H1 (cell line): ENCODE results near the gene GCHFR. TPM values are rescaled to one million over a fixed set of nuclear protein-coding genes. Genes with fewer than 3 reads are reported as not detected.

Experiments
- CTCF ChIA-PET: fragments of 300-600 bp; sonication (Branson Sonifier 250); formaldehyde crosslinking; loops from one replicate; lab custom pipeline; 2021; ENCODE audit not compliant: partially characterized antibody; lab: Charles Lee
- POLR2A ChIA-PET: fragments of 300-600 bp; sonication (Branson Sonifier 250); formaldehyde crosslinking; loops from one replicate; lab custom pipeline; 2021; ENCODE audit warnings: inconsistent platforms; ENCODE audit not compliant: partially characterized antibody; lab: Charles Lee
- DNase-seq, 2 experiments: peaks; one replicate each; pipeline versions ENCODE4 v3.0.0 to v3.0.0-alpha.2; 2010 to 2022; ENCODE audit warnings: low spot score in 2 of 2, low read depth in 1 of 2, mixed read lengths in 1 of 2
- FAIRE-seq: peaks from 2 replicates; lab custom pipeline; 2011; peaks lifted over from hg19 to GRCh38; lab: Jason Lieb, UNC
- H2AFZ ChIP-seq: 2 replicates; pipeline ENCODE4 v1.8.1; 2012; ENCODE audit warnings: low read length, inconsistent platforms
- H2AK5ac ChIP-seq: 2 replicates; pipeline ENCODE4 v1.6.1; 2013; ENCODE audit warnings: low read depth, low read length
- H2BK120ac ChIP-seq: replicated peaks from 2 replicates; pipeline ENCODE3; 2013; ENCODE audit warnings: low read depth, low read length, inconsistent platforms
- H2BK12ac ChIP-seq: 2 replicates; pipeline ENCODE4 v1.6.1; 2013; ENCODE audit warnings: low read depth, low read length
- H2BK15ac ChIP-seq: 2 replicates; pipeline ENCODE4 v1.6.1; 2013; ENCODE audit warnings: low read length
- H2BK20ac ChIP-seq: 2 replicates; pipeline ENCODE4 v1.6.1; 2013; ENCODE audit warnings: low read length
- H2BK5ac ChIP-seq: 2 replicates; pipeline ENCODE4 v1.6.1; 2013; ENCODE audit warnings: low read depth, low read length
- H3K14ac ChIP-seq: 2 replicates; pipeline ENCODE4 v1.6.1; 2013; ENCODE audit warnings: inconsistent platforms; ENCODE audit not compliant: insufficient read length
- H3K18ac ChIP-seq: 2 replicates; pipeline ENCODE4 v1.6.1; 2013; ENCODE audit warnings: low read length; ENCODE audit errors: extremely low read depth
- H3K23ac ChIP-seq: 2 replicates; pipeline ENCODE4 v1.6.1; 2013; ENCODE audit warnings: inconsistent platforms; ENCODE audit not compliant: insufficient read length
- H3K23me2 ChIP-seq: 2 replicates; pipeline ENCODE4 v1.6.1; 2013; ENCODE audit warnings: low read depth, low read length
- H3K27ac ChIP-seq: 2 replicates; pipeline ENCODE4 v1.6.1; 2011; ENCODE audit warnings: low read depth, low read length, inconsistent platforms
- H3K27me3 ChIP-seq, 4 experiments: replicated peaks in 1 of 4; 1 replicate in 1 of 4; 2 replicates in 3 of 4; pipeline versions ENCODE4 v1.6.1 to v1.8.1; 2011 to 2013; ENCODE audit warnings: low read length in 3 of 4, mild to moderate bottlenecking in 3 of 4, inconsistent platforms in 2 of 4, mixed read lengths in 2 of 4, moderate library complexity in 1 of 4; ENCODE audit not compliant: control insufficient read depth in 3 of 4, insufficient read depth in 3 of 4; ENCODE audit errors: extremely low read depth in 1 of 4
- H3K36me3 ChIP-seq, 4 experiments: 2 replicates each; pipeline versions ENCODE4 v1.6.1 to v1.8.1; 2011 to 2013; ENCODE audit warnings: mild to moderate bottlenecking in 4 of 4, low read length in 3 of 4, moderate library complexity in 2 of 4, control low read depth in 1 of 4, inconsistent platforms in 1 of 4; ENCODE audit not compliant: insufficient read depth in 4 of 4, control insufficient read depth in 2 of 4
- H3K4ac ChIP-seq: replicated peaks from 2 replicates; pipeline ENCODE3; 2013; ENCODE audit warnings: low read length, low read depth, mixed read lengths, inconsistent platforms; ENCODE audit not compliant: insufficient read length
- H3K4me1 ChIP-seq, 4 experiments: replicated peaks in 1 of 4; 1 replicate in 1 of 4; 2 replicates in 3 of 4; pipeline versions ENCODE4 v1.6.1 to v1.8.1; 2011 to 2013; ENCODE audit warnings: low read length in 3 of 4, inconsistent platforms in 2 of 4, mixed read lengths in 1 of 4; ENCODE audit not compliant: insufficient read depth in 4 of 4, control insufficient read depth in 3 of 4
- H3K4me2 ChIP-seq, 2 experiments: 2 replicates each; pipeline versions ENCODE4 v1.6.1 to v1.8.1; 2011 to 2013; ENCODE audit warnings: low read depth in 2 of 2, low read length in 2 of 2, control low read depth in 1 of 2, inconsistent platforms in 1 of 2, mild to moderate bottlenecking in 1 of 2; ENCODE audit not compliant: insufficient read depth in 1 of 2
- H3K4me3 ChIP-seq, 4 experiments: fragments of 200-600, 300-600 bp in 1 of 4; sonication (generic), shearing (Covaris generic), sonication (Bioruptor Twin) in 1 of 4; 2 replicates each; pipeline versions ENCODE4 v1.5.1 to v1.8.1; 2011 to 2016; ENCODE audit warnings: low read length in 4 of 4, low read depth in 3 of 4, control low read depth in 2 of 4, inconsistent platforms in 2 of 4, mild to moderate bottlenecking in 2 of 4, mixed read lengths in 1 of 4, moderate library complexity in 1 of 4; ENCODE audit not compliant: insufficient read depth in 2 of 4; ENCODE audit errors: extremely low read depth in 1 of 4
- H3K56ac ChIP-seq: replicated peaks from 2 replicates; pipeline ENCODE3; 2013; ENCODE audit warnings: low read depth, mild to moderate bottlenecking, mixed read lengths, low read length, inconsistent platforms; ENCODE audit not compliant: insufficient read length
- H3K79me1 ChIP-seq: 2 replicates; pipeline ENCODE4 v1.6.1; 2013; ENCODE audit warnings: low read depth, low read length, control low read depth
- H3K79me2 ChIP-seq, 2 experiments: 2 replicates each; pipeline versions ENCODE4 v1.6.1 to v1.8.1; 2012 to 2013; ENCODE audit warnings: low read length in 2 of 2, mild to moderate bottlenecking in 2 of 2, inconsistent platforms in 1 of 2; ENCODE audit not compliant: insufficient read depth in 2 of 2, control insufficient read depth in 1 of 2
- H3K9ac ChIP-seq, 4 experiments: replicated peaks in 1 of 4; 1 replicate in 1 of 4; 2 replicates in 3 of 4; pipeline versions ENCODE4 v1.6.1 to v1.8.1; 2011 to 2013; ENCODE audit warnings: low read depth in 3 of 4, low read length in 3 of 4, control low read depth in 2 of 4, mild to moderate bottlenecking in 2 of 4, moderate library complexity in 2 of 4, inconsistent platforms in 1 of 4; ENCODE audit errors: extremely low read depth in 1 of 4
- H3K9me3 ChIP-seq, 2 experiments: 2 replicates each; pipeline versions ENCODE4 v1.6.1 to v1.8.1; 2012 to 2013; ENCODE audit warnings: mild to moderate bottlenecking in 2 of 2, moderate library complexity in 2 of 2, control low read depth in 1 of 2, inconsistent platforms in 1 of 2, low read depth in 1 of 2, low read length in 1 of 2, mixed read lengths in 1 of 2; ENCODE audit not compliant: insufficient read depth in 2 of 2
- H4K20me1 ChIP-seq, 2 experiments: replicated peaks in 1 of 2; 2 replicates each; pipeline versions ENCODE3 to v1.8.1; 2011 to 2013; ENCODE audit warnings: inconsistent platforms in 2 of 2, low read length in 2 of 2, mild to moderate bottlenecking in 1 of 2; ENCODE audit not compliant: insufficient read depth in 2 of 2, control insufficient read depth in 1 of 2
- H4K5ac ChIP-seq: 2 replicates; pipeline ENCODE4 v1.6.1; 2013; ENCODE audit warnings: low read length, low read depth, mixed read lengths, inconsistent platforms; ENCODE audit not compliant: insufficient read length
- H4K8ac ChIP-seq: 2 replicates; pipeline ENCODE4 v1.8.0; 2013; ENCODE audit warnings: mild to moderate bottlenecking, moderate library complexity, low read length, inconsistent platforms; ENCODE audit not compliant: insufficient read depth; ENCODE audit errors: extremely low read depth
- H4K91ac ChIP-seq: replicated peaks from 2 replicates; pipeline ENCODE3; 2013; ENCODE audit warnings: low read length, mixed read lengths, inconsistent platforms; ENCODE audit not compliant: insufficient read length
- ASH2L ChIP-seq: fragments of 200-600, 300-600 bp; sonication (generic); IDR thresholded peaks from one replicate; pipeline ENCODE4 v1.7.1; 2017; ENCODE audit warnings: low read length
- CBX8 ChIP-seq: fragments of 300-800, 300-1000 bp; sonication (generic); IDR thresholded peaks from 2 replicates; pipeline ENCODE4 v1.7.1; 2016; ENCODE audit warnings: low read depth, low read length, borderline replicate concordance
- HDAC2 ChIP-seq, 2 experiments: fragments of 300-600 bp in 1 of 2; sonication (generic) in 1 of 2; IDR thresholded peaks; 2 replicates each; pipeline ENCODE4 v1.6.1; 2011 to 2012; ENCODE audit warnings: low read depth in 2 of 2, low read length in 2 of 2, mild to moderate bottlenecking in 2 of 2, moderate library complexity in 2 of 2, borderline replicate concordance in 1 of 2, inconsistent platforms in 1 of 2
- JUND ChIP-seq: IDR thresholded peaks from 2 replicates; pipeline ENCODE4 v1.6.1; 2011; ENCODE audit warnings: mild to moderate bottlenecking, improper control_type of control experiment, low read length
- SIN3A ChIP-seq, 2 experiments: IDR thresholded peaks in 1 of 2; conservative IDR thresholded peaks in 1 of 2; 2 replicates each; pipeline ENCODE4 v1.6.1; 2011 to 2012; ENCODE audit warnings: low read length in 2 of 2, improper control_type of control experiment in 1 of 2, low read depth in 1 of 2, mild to moderate bottlenecking in 1 of 2
- SIX5 ChIP-seq: IDR thresholded peaks from 2 replicates; pipeline ENCODE4 v1.6.1; 2011; ENCODE audit warnings: mild to moderate bottlenecking, low read depth, low read length
- SP1 ChIP-seq: IDR thresholded peaks from 2 replicates; pipeline ENCODE4 v1.6.1; 2011; ENCODE audit warnings: low read depth, low read length
- TBP ChIP-seq: IDR thresholded peaks from 2 replicates; pipeline ENCODE4 v1.6.1; 2011; ENCODE audit warnings: low read depth, low read length, improper control_type of control experiment
- WGBS, 2 experiments: shearing (Covaris generic) in 1 of 2; methylation state at CpG; one replicate each; pipeline versions ENCODE4 v1.1.6 to v1.1.7; 2013 to 2015; ENCODE audit warnings: low lambda C conversion rate in 2 of 2, mixed read lengths in 2 of 2, inconsistent platforms in 1 of 2, low coverage in 1 of 2, missing lambda C conversion rate in 1 of 2; ENCODE audit not compliant: insufficient replicate concordance in 2 of 2, insufficient coverage in 1 of 2, insufficient read length in 1 of 2; ENCODE audit errors: extremely low coverage in 1 of 2, missing lambda C conversion rate in 1 of 2; 5-methylcytosine and 5-hydroxymethylcytosine counted together
- polyA plus RNA-seq, 7 experiments: library from polyadenylated mRNA; depleted of rRNA in 3 of 7; stranded (reverse) in 5 of 7; unstranded in 2 of 7; fragments of >200 nt in 5 of 7; fragments of 200-250 nt in 2 of 7; gene quantifications; 1 replicate in 5 of 7; 2 replicates in 1 of 7; 4 replicates in 1 of 7; pipeline versions ENCODE4 v1.2.1 to v1.2.3, GENCODE V29; 2011 to 2013; ENCODE audit warnings: missing spikeins in 2 of 7, mixed read lengths in 2 of 7
- total RNA-seq: library from RNA; stranded (reverse); fragmentation: NEBNext Ultra II Directional; extraction: Animal tissue kit (Norgen Biotek cat#: 25700); gene quantifications from 2 replicates; pipeline ENCODE4 v1.2.1, GENCODE V29; 2021

GCHFR gene
- total and polyA plus RNA-seq, 2 of the 8 experiments (the other 6 are each of a cell fraction or from before 2014, with no cell fraction given) = 25.9 to 81.5 TPM

GRCh38 chr15:40739047-40739446 lies 24.8 kb upstream of the GCHFR start:
- H4K20me1 ChIP-seq = peaks cover 0 to 1% of the 10 kb centered on the region in 2 experiments
- H3K79me2 ChIP-seq = no peaks in the 10 kb centered on the region
- no peaks in the 10 kb centered on the region for H3K79me1 ChIP-seq
- H3K4me3 ChIP-seq = peak overlapping the region in 1 of 4 experiments; percentile 19; a peak in 1 of 8 replicates
- H2BK12ac ChIP-seq = no peak overlapping the region
- no peak overlapping the region for H2AK5ac ChIP-seq
- H3K36me3 ChIP-seq = peaks cover 3 to 35% (median 23%) of the 10 kb centered on the region in 4 experiments; a peak in 6 of 8 replicates
- H3K9ac ChIP-seq = no peak overlapping the region
- peak overlapping the region; percentile 31 to 53; a peak in 3 of 4 replicates for H3K4me2 ChIP-seq
- no peak overlapping the region for H4K8ac ChIP-seq
- H3K4me1 ChIP-seq = peaks cover 12 to 18% (median 17%) of the 10 kb centered on the region in 4 experiments
- DNase-seq (no peak), FAIRE-seq (peak; percentile 87)
- H3K56ac ChIP-seq = no peak overlapping the region
- 17% methylated on average over 2 of the region's 2 CpGs; no CpG with 5 or more reads in 1 of the 2 experiments for WGBS, 2 experiments
- H2BK20ac ChIP-seq = no peak overlapping the region
- H2BK5ac ChIP-seq = 0 out of 2 replicates have a peak overlapping the region, but pooled peaks have one; percentile 46
- peak; percentile 42 for TF ChIP-seq ASH2L
- no peak for TF ChIP-seq TBP
- TF ChIP-seq JUND = peak; percentile 65; the same call in 1 of the 2 replicates
- peak in 1 of 2 experiments; percentile 85; a peak in 1 of 4 replicates for TF ChIP-seq SIN3A (conservative IDR thresholded peaks at IDR 0.05 in 1 of 2, IDR thresholded peaks at IDR 0.05 in 1 of 2; ENCODE audit: low read depth in 1 of 2, low read length in 2 of 2)
- TF ChIP-seq CBX8 = no peak
- TF ChIP-seq SP1 = peak; percentile 59; the same call in 1 of the 2 replicates
- no peak for TF ChIP-seq SIX5
- 0 out of 4 replicates have a peak, but pooled peaks of 1 of the 2 experiments have one; percentile 18 for TF ChIP-seq HDAC2 (IDR thresholded peaks at IDR 0.05; ENCODE audit: borderline replicate concordance in 1 of 2, low read depth in 2 of 2, low read length in 2 of 2)
- no peak overlapping the region for H3K18ac ChIP-seq
- H4K91ac ChIP-seq = no peak overlapping the region
- no peak overlapping the region for H2AFZ ChIP-seq
- ChIA-PET POLR2A (interaction anchor here (0.6 to 2.6 kb wide), 18 partner anchors 8 to 155 kb away, joined by 3 to 11 read pairs (median 4); partner anchors contain the start of genes RAD51 and VPS18), CTCF (interaction anchor here (0.6 to 4.2 kb wide), 24 partner anchors 8 to 237 kb away, joined by 3 to 22 read pairs (median 6); partner anchors contain the start of genes DLL4, RAD51 and VPS18)
- no peaks in the 10 kb centered on the region for H3K23me2 ChIP-seq
- no peak overlapping the region for H4K5ac ChIP-seq
- no peak overlapping the region for H3K23ac ChIP-seq
- no peak overlapping the region for H3K4ac ChIP-seq
- no peak overlapping the region for H3K14ac ChIP-seq
- H3K27me3 ChIP-seq = no peaks in the 10 kb centered on the region
- no peak overlapping the region for H2BK15ac ChIP-seq
- peak overlapping the region; percentile 30; the same call in 1 of the 2 replicates for H3K27ac ChIP-seq
- H2BK120ac ChIP-seq = no peak overlapping the region
- H3K9me3 ChIP-seq = no peaks in the 10 kb centered on the region
